Smooth muscle cell (in vitro differentiated cells): ENCODE measurements around the gene ZNF827. TPM values are rescaled to one million over a fixed set of nuclear protein-coding genes. Genes with fewer than 3 reads are reported as not detected.

Experiments used
- DNase-seq: peaks from one replicate; lab custom pipeline; 2025; ENCODE audit not compliant: unreplicated experiment; lab: John Stamatoyannopoulos, UW
- H2AFZ ChIP-seq: fragments of 200-600 bp; sonication (generic); 2 replicates; pipeline ENCODE4 v1.6.0; 2016; ENCODE audit warnings: antibody characterized with exemption, low read depth, mild to moderate bottlenecking
- H3F3A ChIP-seq: fragments of 200-600 bp; sonication (generic); 2 replicates; pipeline ENCODE4 v1.6.0; 2017; ENCODE audit warnings: antibody characterized with exemption, low read depth
- H3K27ac ChIP-seq: fragments of 200-600 bp; sonication (generic); 2 replicates; pipeline ENCODE4 v1.5.1; 2016; ENCODE audit warnings: low read depth, mild to moderate bottlenecking
- H3K27me3 ChIP-seq: fragments of 200-600 bp; sonication (generic); 2 replicates; pipeline ENCODE4 v1.6.1; 2016; ENCODE audit warnings: low read depth, mild to moderate bottlenecking
- H3K36me3 ChIP-seq: fragments of 200-600 bp; sonication (generic); 2 replicates; pipeline ENCODE4 v1.5.1; 2016; ENCODE audit warnings: low read depth
- H3K4me1 ChIP-seq: fragments of 200-600 bp; sonication (generic); 2 replicates; pipeline ENCODE4 v1.5.1; 2016; ENCODE audit warnings: low read depth
- H3K4me2 ChIP-seq: fragments of 200-600 bp; sonication (generic); 2 replicates; pipeline ENCODE4 v1.6.0; 2016; ENCODE audit warnings: mild to moderate bottlenecking
- H3K4me3 ChIP-seq: fragments of 200-600 bp; sonication (generic); 2 replicates; pipeline ENCODE4 v1.5.1; 2016; ENCODE audit warnings: mild to moderate bottlenecking
- H3K79me2 ChIP-seq: fragments of 200-600 bp; sonication (generic); 2 replicates; pipeline ENCODE4 v1.6.0; 2016; ENCODE audit warnings: low read depth, mild to moderate bottlenecking
- H3K9ac ChIP-seq: fragments of 200-600 bp; sonication (generic); 2 replicates; pipeline ENCODE4 v1.6.0; 2016; ENCODE audit warnings: low read depth
- H3K9me3 ChIP-seq: fragments of 200-600 bp; sonication (generic); replicated peaks from 2 replicates; pipeline ENCODE4 v1.5.1; 2016; ENCODE audit warnings: low read depth
- H4K20me1 ChIP-seq: fragments of 200-600 bp; sonication (generic); 2 replicates; pipeline ENCODE4 v1.6.0; 2016; ENCODE audit warnings: low read depth
- CTCF ChIP-seq: fragments of 200-600 bp; sonication (generic); IDR thresholded peaks from 2 replicates; pipeline ENCODE4 v1.5.1; 2017; ENCODE audit warnings: borderline replicate concordance, mild to moderate bottlenecking, antibody characterized with exemption; ENCODE audit not compliant: insufficient read depth, poor library complexity, severe bottlenecking
- WGBS: methylation state at CpG from one replicate; pipeline ENCODE4 v1.1.7; 2016; ENCODE audit warnings: low lambda C conversion rate; 5-methylcytosine and 5-hydroxymethylcytosine counted together
- polyA plus RNA-seq: library from polyadenylated mRNA; unstranded; fragments of >200 nt; fragmentation: Nextera tagmentation; extraction: Ambion mirVana; gene quantifications from 2 replicates; pipeline ENCODE4 v1.2.1, GENCODE V29; 2016
- total RNA-seq: library from RNA; depleted of rRNA; stranded (reverse); fragments of >200 nt; gene quantifications from 2 replicates; pipeline ENCODE4 v1.2.3, GENCODE V29; 2014

The ZNF827 gene
- total and polyA plus RNA-seq, 2 experiments from 2014 or later: 6.5 to 12.8 TPM

GRCh38 chr4:145795521-145795920 lies 143.1 kb downstream of the ZNF827 start:
- Histone ChIP-seq H4K20me1 (no peaks in the 10 kb centered on the region), H3K27me3 (no peaks in the 10 kb centered on the region), H3K4me1 (no peaks in the 10 kb centered on the region), H3K36me3 (no peaks in the 10 kb centered on the region), H3K9me3 (no peaks in the 10 kb centered on the region), H2AFZ (no peak overlapping the region), H3K4me3 (no peak overlapping the region), H3K27ac (no peak overlapping the region), H3K4me2 (no peak overlapping the region), H3K9ac (no peak overlapping the region), H3F3A (no peaks in the 10 kb centered on the region), H3K79me2 (no peaks in the 10 kb centered on the region)
- TF ChIP-seq CTCF: no peak
- WGBS: 93% methylated on average over 4 of the region's 4 CpGs
- DNase-seq: no peak

- Histone ChIP-seq H4K20me1 (no peaks in the 10 kb centered on the region), H3K79me2 (no peaks in the 10 kb centered on the region), H3K4me3 (no peak overlapping the region), H2AFZ (no peak overlapping the region), H3K27me3 (no peaks in the 10 kb centered on the region), H3F3A (no peaks in the 10 kb centered on the region), H3K27ac (no peak overlapping the region), H3K36me3 (no peaks in the 10 kb centered on the region), H3K4me1 (no peaks in the 10 kb centered on the region), H3K4me2 (no peak overlapping the region), H3K9me3 (no peaks in the 10 kb centered on the region), H3K9ac (no peak overlapping the region)
- TF ChIP-seq CTCF: no peak
- no peak for DNase-seq
- 91% methylated on average over 5 of the region's 5 CpGs for WGBS
Observed at GRCh38 chr4:145792429-145792828, 146.2 kb downstream of the ZNF827 start.

GRCh38 chr4:145791988-145792387 lies 146.6 kb downstream of the ZNF827 start:
- Histone ChIP-seq H3K4me1 (no peaks in the 10 kb centered on the region), H2AFZ (no peak overlapping the region), H3K9ac (no peak overlapping the region), H3K4me3 (no peak overlapping the region), H4K20me1 (no peaks in the 10 kb centered on the region), H3K36me3 (no peaks in the 10 kb centered on the region), H3K27ac (no peak overlapping the region), H3K79me2 (no peaks in the 10 kb centered on the region), H3F3A (no peaks in the 10 kb centered on the region), H3K9me3 (no peaks in the 10 kb centered on the region), H3K4me2 (no peak overlapping the region), H3K27me3 (no peaks in the 10 kb centered on the region)
- no peak for TF ChIP-seq CTCF
- DNase-seq: no peak
- WGBS: 46% methylated on average over 2 of the region's 2 CpGs

GRCh38 chr4:145788755-145789154 lies 149.9 kb downstream of the ZNF827 start:
- Histone ChIP-seq H3K4me3 (no peak overlapping the region), H3F3A (no peaks in the 10 kb centered on the region), H4K20me1 (no peaks in the 10 kb centered on the region), H3K27ac (no peak overlapping the region), H3K79me2 (no peaks in the 10 kb centered on the region), H2AFZ (no peak overlapping the region), H3K9me3 (no peaks in the 10 kb centered on the region), H3K27me3 (no peaks in the 10 kb centered on the region), H3K4me2 (no peak overlapping the region), H3K4me1 (no peaks in the 10 kb centered on the region), H3K9ac (no peak overlapping the region), H3K36me3 (no peaks in the 10 kb centered on the region)
- TF ChIP-seq CTCF: no peak
- DNase-seq: no peak
- 98% methylated on average over 2 of the region's 2 CpGs for WGBS
